DOHH2 (cell line): ENCODE data around the gene IFNLR1.

ENCODE experiments used
- H3F3A ChIP-seq: fragments of 200-600 bp; sonication (generic), shearing (Covaris generic); 2 replicates; pipeline ENCODE4 v1.6.0; 2016; ENCODE audit warnings: antibody characterized with exemption, mild to moderate bottlenecking; ENCODE audit not compliant: control insufficient read depth, insufficient read depth
- H3K27ac ChIP-seq: fragments of 200-600 bp; sonication (generic); 2 replicates; pipeline ENCODE4 v1.5.1; 2014; ENCODE audit warnings: low read depth, mild to moderate bottlenecking, low read length, moderate library complexity
- H3K27me3 ChIP-seq: fragments of 200-600 bp; sonication (generic); 2 replicates; pipeline ENCODE4 v1.6.1; 2014; ENCODE audit warnings: mild to moderate bottlenecking, low read length, mixed read lengths; ENCODE audit not compliant: control insufficient read depth
- H3K36me3 ChIP-seq: fragments of 200-600 bp; sonication (generic); 2 replicates; pipeline ENCODE4 v1.6.1; 2014; ENCODE audit warnings: mild to moderate bottlenecking, low read length, moderate library complexity, mixed read lengths; ENCODE audit not compliant: control insufficient read depth
- H3K4me1 ChIP-seq: fragments of 200-600 bp; sonication (generic); 2 replicates; pipeline ENCODE4 v1.6.1; 2014; ENCODE audit warnings: mild to moderate bottlenecking, low read length, mixed read lengths; ENCODE audit not compliant: control insufficient read depth
- H3K4me2 ChIP-seq: fragments of 200-600 bp; sonication (generic); 2 replicates; pipeline ENCODE4 v1.6.0; 2014; ENCODE audit warnings: mild to moderate bottlenecking, low read length, moderate library complexity
- H3K4me3 ChIP-seq: fragments of 200-600 bp; sonication (generic); 2 replicates; pipeline ENCODE4 v1.5.1; 2014; ENCODE audit warnings: mild to moderate bottlenecking, low read length, mixed read lengths
- H3K79me2 ChIP-seq: fragments of 200-600 bp; sonication (generic); 2 replicates; pipeline ENCODE4 v1.6.1; 2014; ENCODE audit warnings: mild to moderate bottlenecking, low read length, mixed read lengths; ENCODE audit not compliant: control insufficient read depth
- H3K9me2 ChIP-seq: fragments of 200-600 bp; sonication (generic); replicated peaks from 2 replicates; pipeline ENCODE4 v1.6.1; 2014; ENCODE audit warnings: mild to moderate bottlenecking, low read length, mixed read lengths; ENCODE audit not compliant: control insufficient read depth
- H3K9me3 ChIP-seq: fragments of 200-600 bp; sonication (generic); 2 replicates; pipeline ENCODE4 v1.6.1; 2014; ENCODE audit warnings: antibody characterized with exemption, low read length, mixed read lengths; ENCODE audit not compliant: control insufficient read depth, insufficient read depth
- H4K20me1 ChIP-seq: fragments of 200-600 bp; sonication (generic); 2 replicates; pipeline ENCODE4 v1.6.0; 2014; ENCODE audit warnings: low read depth, mild to moderate bottlenecking, antibody characterized with exemption, low read length, moderate library complexity; ENCODE audit not compliant: control insufficient read depth, insufficient read depth
- EZH2phosphoT487 ChIP-seq: fragments of 200-600 bp; sonication (generic); IDR thresholded peaks from 2 replicates; pipeline ENCODE4 v1.6.1; 2017; ENCODE audit warnings: borderline replicate concordance, mild to moderate bottlenecking, antibody characterized with exemption, low read length, moderate library complexity, mixed read lengths
- TF ChIP-seq, protein P1 (sequence below): fragments of 200-600 bp; sonication (generic); IDR thresholded peaks from one replicate; pipeline ENCODE4 v1.5.1; 2014; ENCODE audit warnings: antibody characterized with exemption, mild to moderate bottlenecking, low read depth, low read length; ENCODE audit not compliant: poor library complexity, severe bottlenecking

Gene IFNLR1

DNA sequence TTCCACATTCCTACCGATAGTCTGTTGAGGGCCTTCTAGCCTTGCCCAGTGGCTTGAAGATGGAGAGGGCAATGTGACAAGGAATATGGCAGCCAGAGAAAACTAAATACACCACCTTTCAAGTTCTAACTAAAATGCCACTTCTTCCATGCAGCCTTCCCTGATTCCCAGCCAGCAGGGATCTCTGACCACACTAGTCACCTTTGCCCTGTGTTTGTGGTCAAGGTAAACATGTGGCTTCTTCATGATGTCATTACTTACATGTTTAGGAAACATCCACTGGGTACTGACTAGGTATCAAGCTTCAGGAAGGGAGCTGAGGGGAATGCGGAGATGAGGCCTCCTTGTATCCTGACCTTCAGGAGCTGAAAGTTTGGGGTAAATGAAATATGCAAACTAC is 21.6 kb downstream of the IFNLR1 start:
- no peak overlapping the region for H3K4me3 ChIP-seq
- peaks cover 86% of the 10 kb centered on the region for H3K36me3 ChIP-seq
- H3K4me1 ChIP-seq = peaks cover 3% of the 10 kb centered on the region; the same call in 1 of the 2 replicates
- H3K79me2 ChIP-seq = peaks cover 15% of the 10 kb centered on the region
- H3K27me3 ChIP-seq = no peaks in the 10 kb centered on the region
- H3K27ac ChIP-seq = no peak overlapping the region
- no peak overlapping the region for H3K4me2 ChIP-seq
- no peaks in the 10 kb centered on the region for H3K9me3 ChIP-seq
- TF ChIP-seq, protein P1, sequence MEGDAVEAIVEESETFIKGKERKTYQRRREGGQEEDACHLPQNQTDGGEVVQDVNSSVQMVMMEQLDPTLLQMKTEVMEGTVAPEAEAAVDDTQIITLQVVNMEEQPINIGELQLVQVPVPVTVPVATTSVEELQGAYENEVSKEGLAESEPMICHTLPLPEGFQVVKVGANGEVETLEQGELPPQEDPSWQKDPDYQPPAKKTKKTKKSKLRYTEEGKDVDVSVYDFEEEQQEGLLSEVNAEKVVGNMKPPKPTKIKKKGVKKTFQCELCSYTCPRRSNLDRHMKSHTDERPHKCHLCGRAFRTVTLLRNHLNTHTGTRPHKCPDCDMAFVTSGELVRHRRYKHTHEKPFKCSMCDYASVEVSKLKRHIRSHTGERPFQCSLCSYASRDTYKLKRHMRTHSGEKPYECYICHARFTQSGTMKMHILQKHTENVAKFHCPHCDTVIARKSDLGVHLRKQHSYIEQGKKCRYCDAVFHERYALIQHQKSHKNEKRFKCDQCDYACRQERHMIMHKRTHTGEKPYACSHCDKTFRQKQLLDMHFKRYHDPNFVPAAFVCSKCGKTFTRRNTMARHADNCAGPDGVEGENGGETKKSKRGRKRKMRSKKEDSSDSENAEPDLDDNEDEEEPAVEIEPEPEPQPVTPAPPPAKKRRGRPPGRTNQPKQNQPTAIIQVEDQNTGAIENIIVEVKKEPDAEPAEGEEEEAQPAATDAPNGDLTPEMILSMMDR = no peak
- TF ChIP-seq EZH2phosphoT487 = no peak
- peaks cover 14% of the 10 kb centered on the region for H3F3A ChIP-seq
- no peaks in the 10 kb centered on the region for H4K20me1 ChIP-seq
- no peaks in the 10 kb centered on the region for H3K9me2 ChIP-seq

DNA sequence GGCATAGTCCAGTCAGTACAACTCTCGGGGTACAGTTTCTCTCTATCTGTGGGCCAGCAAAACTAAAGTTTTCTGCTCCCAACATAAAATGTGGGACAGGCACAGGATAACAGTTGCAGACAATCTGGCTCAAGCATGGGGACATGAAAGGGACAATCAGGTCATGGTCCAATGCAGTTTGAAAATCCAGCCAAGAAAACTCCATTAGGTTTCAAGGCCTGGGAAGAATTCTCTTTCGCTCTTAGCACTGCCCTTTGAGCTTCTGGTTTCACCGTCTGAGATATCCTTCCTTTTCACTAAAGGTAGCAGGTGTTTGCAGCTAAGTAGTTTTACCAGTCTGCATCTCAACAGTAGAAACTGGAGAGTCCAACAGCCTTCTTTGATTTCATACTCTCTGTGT is 23.1 kb downstream of the IFNLR1 start:
- no peak overlapping the region for H3K4me3 ChIP-seq
- H4K20me1 ChIP-seq = no peaks in the 10 kb centered on the region
- H3K9me2 ChIP-seq = no peaks in the 10 kb centered on the region
- no peak overlapping the region for H3K4me2 ChIP-seq
- TF ChIP-seq EZH2phosphoT487 = no peak
- TF ChIP-seq, protein P1 = no peak
- H3K27me3 ChIP-seq = no peaks in the 10 kb centered on the region
- peaks cover 88% of the 10 kb centered on the region for H3K36me3 ChIP-seq
- H3K4me1 ChIP-seq = peaks cover 3% of the 10 kb centered on the region; the same call in 1 of the 2 replicates
- no peak overlapping the region for H3K27ac ChIP-seq
- H3K79me2 ChIP-seq = peaks cover 1% of the 10 kb centered on the region
- H3F3A ChIP-seq = peaks cover 20% of the 10 kb centered on the region
- H3K9me3 ChIP-seq = no peaks in the 10 kb centered on the region

DNA sequence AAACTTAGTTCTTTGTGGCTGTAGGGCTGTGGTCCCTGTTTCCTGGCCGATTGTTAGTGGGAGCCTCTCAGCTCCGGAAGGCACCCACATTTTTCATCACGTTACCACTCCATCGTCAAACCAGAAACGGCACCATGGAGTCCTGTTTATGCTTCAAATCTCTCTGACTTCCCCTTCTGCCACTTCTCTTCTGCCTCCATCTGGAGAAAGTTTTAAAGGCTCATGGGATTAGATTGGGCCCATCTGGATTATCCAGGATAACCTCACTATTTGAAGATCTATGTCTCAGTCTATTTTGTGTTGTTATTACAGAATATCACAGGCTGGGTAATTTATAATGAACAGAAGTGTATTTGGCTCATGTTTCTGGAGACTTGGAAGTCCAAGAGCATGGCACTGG is 24.9 kb downstream of the IFNLR1 start:
- no peaks in the 10 kb centered on the region for H3K9me2 ChIP-seq
- no peaks in the 10 kb centered on the region for H3K27me3 ChIP-seq
- H3K79me2 ChIP-seq = no peaks in the 10 kb centered on the region; the same call in 1 of the 2 replicates
- H3K4me2 ChIP-seq = no peak overlapping the region
- peaks cover 92% of the 10 kb centered on the region for H3K36me3 ChIP-seq
- H3K27ac ChIP-seq = 0 out of 2 replicates have a peak overlapping the region, but pooled peaks have one; percentile 10
- no peak overlapping the region for H3K4me3 ChIP-seq
- peaks cover 3% of the 10 kb centered on the region; the same call in 1 of the 2 replicates for H3K4me1 ChIP-seq
- no peaks in the 10 kb centered on the region for H4K20me1 ChIP-seq
- TF ChIP-seq, protein P1 = no peak
- TF ChIP-seq EZH2phosphoT487 = no peak
- no peaks in the 10 kb centered on the region for H3K9me3 ChIP-seq
- H3F3A ChIP-seq = peaks cover 20% of the 10 kb centered on the region

DNA sequence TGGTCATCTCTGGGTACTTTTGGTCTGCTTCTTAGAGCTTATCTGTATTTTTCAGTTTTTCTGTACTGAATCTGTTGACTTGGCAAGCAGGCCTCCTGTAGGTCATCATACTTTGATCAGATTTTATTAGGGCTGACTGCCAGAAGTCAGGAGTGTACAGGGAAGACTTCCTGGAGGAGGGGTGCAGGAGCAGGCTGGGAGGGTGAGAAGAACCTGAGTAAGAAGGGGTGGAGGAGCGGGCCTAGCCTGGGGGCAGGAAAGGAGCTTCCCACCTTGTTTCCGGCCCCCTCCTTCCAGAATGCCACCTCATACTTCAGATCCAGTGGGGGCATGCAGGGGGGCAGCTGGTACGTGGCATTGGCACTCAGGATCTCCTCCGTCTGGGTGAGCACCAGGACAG is 25.8 kb downstream of the IFNLR1 start:
- no peak for TF ChIP-seq EZH2phosphoT487
- TF ChIP-seq, protein P1 = no peak
- Histone ChIP-seq H3K27me3 (no peaks in the 10 kb centered on the region), H3F3A (peaks cover 20% of the 10 kb centered on the region), H3K4me3 (no peak overlapping the region), H3K9me2 (no peaks in the 10 kb centered on the region), H3K9me3 (no peaks in the 10 kb centered on the region), H4K20me1 (no peaks in the 10 kb centered on the region), H3K4me1 (peaks cover 7% of the 10 kb centered on the region), H3K4me2 (no peak overlapping the region), H3K79me2 (peaks cover 4% of the 10 kb centered on the region; the same call in 1 of the 2 replicates), H3K36me3 (peaks cover 92% of the 10 kb centered on the region), H3K27ac (no peak overlapping the region)
